GM23248 (cell line): Measurements from ENCODE around the gene GGACT. TPM values are rescaled to one million over a fixed set of nuclear protein-coding genes. Genes with fewer than 3 reads are reported as not detected.
"Not testable (repeated sequence)": the region's sequence is repeated elsewhere in the genome, so short reads cannot be mapped to it uniquely, and the experiment has no call there.

Experiments
- DNase-seq: peaks from one replicate; pipeline ENCODE4 v3.0.0-alpha.2; 2015
- H2AFZ ChIP-seq: fragments of 200-600 bp; sonication (generic); 2 replicates; pipeline ENCODE4 v1.6.1; 2016; ENCODE audit warnings: antibody characterized with exemption
- H3F3A ChIP-seq: fragments of 200-600 bp; sonication (generic); 2 replicates; pipeline ENCODE4 v1.6.1; 2016; ENCODE audit warnings: mild to moderate bottlenecking, antibody characterized with exemption, mixed run types; ENCODE audit not compliant: insufficient read depth
- H3K27ac ChIP-seq: fragments of 200-600 bp; sonication (generic); 2 replicates; pipeline ENCODE4 v1.5.1; 2016; ENCODE audit warnings: mild to moderate bottlenecking
- H3K27me3 ChIP-seq: fragments of 200-600 bp; sonication (generic); replicated peaks from 2 replicates; pipeline ENCODE4 v1.6.1; 2016; ENCODE audit warnings: mild to moderate bottlenecking; ENCODE audit not compliant: insufficient read depth
- H3K36me3 ChIP-seq: fragments of 200-600 bp; sonication (generic); 2 replicates; pipeline ENCODE4 v1.6.1; 2016; ENCODE audit warnings: low read depth, mild to moderate bottlenecking
- H3K4me1 ChIP-seq: fragments of 200-600 bp; sonication (generic); 2 replicates; pipeline ENCODE4 v1.6.1; 2016; ENCODE audit warnings: mild to moderate bottlenecking; ENCODE audit not compliant: insufficient read depth
- H3K4me2 ChIP-seq: fragments of 200-600 bp; sonication (generic); one replicate; pipeline ENCODE4 v1.6.1; 2016; ENCODE audit warnings: mild to moderate bottlenecking; ENCODE audit not compliant: unreplicated experiment
- H3K4me3 ChIP-seq: fragments of 200-600 bp; sonication (generic); 2 replicates; pipeline ENCODE4 v1.5.1; 2016; ENCODE audit warnings: mild to moderate bottlenecking
- H3K79me2 ChIP-seq: fragments of 200-600 bp; sonication (generic); 2 replicates; pipeline ENCODE4 v1.6.1; 2016; ENCODE audit warnings: mild to moderate bottlenecking; ENCODE audit not compliant: insufficient read depth
- H3K9ac ChIP-seq: fragments of 200-600 bp; sonication (generic); 2 replicates; pipeline ENCODE4 v1.6.1; 2016; ENCODE audit warnings: mild to moderate bottlenecking
- H3K9me2 ChIP-seq: fragments of 200-600 bp; sonication (generic); 2 replicates; pipeline ENCODE4 v1.6.1; 2016; ENCODE audit warnings: mixed run types, mild to moderate bottlenecking, moderate library complexity; ENCODE audit not compliant: insufficient read depth
- H3K9me3 ChIP-seq: fragments of 200-600 bp; sonication (generic); one replicate; pipeline ENCODE4 v1.6.1; 2017; ENCODE audit warnings: low read depth
- H4K20me1 ChIP-seq: fragments of 200-600 bp; sonication (generic); 2 replicates; pipeline ENCODE4 v1.6.0; 2016; ENCODE audit not compliant: insufficient read depth
- EZH2 ChIP-seq: fragments of 200-600 bp; sonication (generic); IDR thresholded peaks from 2 replicates; pipeline ENCODE4 v1.6.1; 2018; ENCODE audit warnings: antibody characterized with exemption, mild to moderate bottlenecking; ENCODE audit not compliant: insufficient read depth, poor library complexity, severe bottlenecking
- EZH2phosphoT487 ChIP-seq: fragments of 200-600 bp; sonication (generic); IDR thresholded peaks from 2 replicates; pipeline ENCODE4 v1.6.1; 2018; ENCODE audit warnings: antibody characterized with exemption, moderate library complexity, mild to moderate bottlenecking, low read depth; ENCODE audit not compliant: insufficient read depth
- WGBS, 2 experiments: methylation state at CpG; one replicate each; pipeline ENCODE4 v1.1.6; 2015 to 2017; ENCODE audit warnings: low lambda C conversion rate in 2 of 2, low coverage in 1 of 2; ENCODE audit errors: missing lambda C conversion rate in 2 of 2; 5-methylcytosine and 5-hydroxymethylcytosine counted together
- in situ Hi-C: fragments of 300-500 bp; cut with MboI; formaldehyde crosslinking; loops from 2 replicates; pipeline ENCODE4 v1.15.0; 2020
- polyA plus RNA-seq: library from polyadenylated mRNA; unstranded; fragments of >200 nt; fragmentation: Nextera tagmentation; extraction: Ambion mirVana; gene quantifications from 2 replicates; pipeline ENCODE4 v1.2.1, GENCODE V29; 2016
- total RNA-seq: library from RNA; depleted of rRNA; stranded (reverse); fragments of >200 nt; shearing (Covaris generic); gene quantifications from 2 replicates; pipeline ENCODE4 v1.2.3, GENCODE V29; 2014

Gene GGACT
- total and polyA plus RNA-seq, 2 experiments from 2014 or later = 1.6 to 5.7 TPM

- Histone ChIP-seq H2AFZ (peak overlapping the region; percentile 88), H4K20me1 (no peaks in the 10 kb centered on the region), H3K36me3 (no peaks in the 10 kb centered on the region), H3K9ac (no peak overlapping the region), H3K4me3 (peak overlapping the region; percentile 73; the same call in 1 of the 2 replicates), H3K27me3 (no peaks in the 10 kb centered on the region), H3K27ac (no peak overlapping the region), H3K4me2 (peak overlapping the region; percentile 87), H3K79me2 (no peaks in the 10 kb centered on the region), H3K9me3 (no peaks in the 10 kb centered on the region), H3K4me1 (0 out of 2 replicates have a peak, but pooled peaks cover 4% of the 10 kb centered on the region), H3K9me2 (no peaks in the 10 kb centered on the region), H3F3A (no peaks in the 10 kb centered on the region)
- in situ Hi-C loops = loop anchor here (10.0 kb wide), 1 partner anchor 536 kb away; no protein-coding TSS in a partner anchor
- TF ChIP-seq EZH2phosphoT487 (no peak), EZH2 (no peak)
- WGBS, 2 experiments = 45 to 48% methylated on average over 6 of the region's 6 CpGs
- peak; percentile 28 for DNase-seq
These were observed 663 bp upstream of the GGACT start for GRCh38 chr13:100589178-100589725.

GRCh38 chr13:100584896-100585295 is 3.7 kb downstream of the GGACT start:
- no peaks in the 10 kb centered on the region for H3K36me3 ChIP-seq
- no peak overlapping the region for H3K27ac ChIP-seq
- H3K9ac ChIP-seq = no peak overlapping the region
- H2AFZ ChIP-seq = no peak overlapping the region
- H3K4me3 ChIP-seq = no peak overlapping the region
- TF ChIP-seq EZH2 (no peak), EZH2phosphoT487 (no peak)
- no peaks in the 10 kb centered on the region for H3K9me2 ChIP-seq
- no peak overlapping the region for H3K4me2 ChIP-seq
- H3K4me1 ChIP-seq = 0 out of 2 replicates have a peak, but pooled peaks cover 4% of the 10 kb centered on the region
- DNase-seq = no peak
- H4K20me1 ChIP-seq = no peaks in the 10 kb centered on the region
- in situ Hi-C loops = loop anchor here (10.0 kb wide), 1 partner anchor 540 kb away; no protein-coding TSS in a partner anchor
- H3F3A ChIP-seq = no peaks in the 10 kb centered on the region
- 53 to 58% methylated on average over 5 of the region's 5 CpGs for WGBS, 2 experiments
- no peaks in the 10 kb centered on the region for H3K9me3 ChIP-seq
- no peaks in the 10 kb centered on the region for H3K79me2 ChIP-seq
- no peaks in the 10 kb centered on the region for H3K27me3 ChIP-seq

- Histone ChIP-seq H3K79me2 (no peaks in the 10 kb centered on the region), H3K4me1 (no peaks in the 10 kb centered on the region), H3F3A (no peaks in the 10 kb centered on the region), H3K4me3 (no peak overlapping the region), H3K36me3 (no peaks in the 10 kb centered on the region), H3K9me2 (no peaks in the 10 kb centered on the region), H3K27ac (no peak overlapping the region), H3K9me3 (no peaks in the 10 kb centered on the region), H3K9ac (no peak overlapping the region), H2AFZ (no peak overlapping the region), H3K27me3 (no peaks in the 10 kb centered on the region), H3K4me2 (no peak overlapping the region), H4K20me1 (no peaks in the 10 kb centered on the region)
- 66 to 78% methylated on average over 2 of the region's 2 CpGs for WGBS, 2 experiments
- no peak for TF ChIP-seq EZH2phosphoT487
- TF ChIP-seq EZH2 = no peak
- DNase-seq = no peak
- in situ Hi-C loops = loop anchor here (10.0 kb wide), 1 partner anchor 543 kb away; no protein-coding TSS in a partner anchor
These were observed 7.1 kb downstream of the GGACT start for GRCh38 chr13:100581504-100581903.

- H2AFZ ChIP-seq = no peak overlapping the region
- H3K27ac ChIP-seq = no peak overlapping the region
- H3K79me2 ChIP-seq = no peaks in the 10 kb centered on the region
- H3K4me3 ChIP-seq = no peak overlapping the region
- H3K4me1 ChIP-seq = no peaks in the 10 kb centered on the region
- DNase-seq = no peak
- H3K27me3 ChIP-seq = no peaks in the 10 kb centered on the region
- H3F3A ChIP-seq = no peaks in the 10 kb centered on the region
- no peaks in the 10 kb centered on the region for H4K20me1 ChIP-seq
- WGBS, 2 experiments = 83 to 84% methylated on average over 4 of the region's 4 CpGs
- no peak overlapping the region for H3K4me2 ChIP-seq
- TF ChIP-seq EZH2phosphoT487 (no peak), EZH2 (no peak)
- H3K9me2 ChIP-seq = no peaks in the 10 kb centered on the region
- no peaks in the 10 kb centered on the region for H3K9me3 ChIP-seq
- in situ Hi-C loops = loop anchor here (10.0 kb wide), 1 partner anchor 544 kb away; no protein-coding TSS in a partner anchor
- H3K36me3 ChIP-seq = no peaks in the 10 kb centered on the region
- H3K9ac ChIP-seq = no peak overlapping the region
These were observed 7.6 kb downstream of the GGACT start for GRCh38 chr13:100581030-100581429.

- Histone ChIP-seq H3K79me2 (no peaks in the 10 kb centered on the region), H4K20me1 (no peaks in the 10 kb centered on the region), H3K4me3 (no peak overlapping the region), H3K4me2 (no peak overlapping the region), H3K27ac (no peak overlapping the region), H3K9me2 (no peaks in the 10 kb centered on the region), H2AFZ (no peak overlapping the region), H3K4me1 (no peaks in the 10 kb centered on the region), H3F3A (no peaks in the 10 kb centered on the region), H3K9me3 (no peaks in the 10 kb centered on the region), H3K27me3 (no peaks in the 10 kb centered on the region), H3K36me3 (no peaks in the 10 kb centered on the region), H3K9ac (no peak overlapping the region)
- TF ChIP-seq EZH2phosphoT487 (no peak), EZH2 (no peak)
- WGBS, 2 experiments = 35 to 41% methylated on average over 12 of the region's 12 CpGs
- DNase-seq = no peak
- in situ Hi-C loops = loop anchor here (10.0 kb wide), 1 partner anchor 545 kb away; no protein-coding TSS in a partner anchor
These were observed 8.5 kb downstream of the GGACT start for GRCh38 chr13:100580045-100580444.

- H3K4me3 ChIP-seq, H3K9ac ChIP-seq, H2AFZ ChIP-seq, H3K4me2 ChIP-seq, H3K9me3 ChIP-seq, DNase-seq, H3K4me1 ChIP-seq, H3K79me2 ChIP-seq, H4K20me1 ChIP-seq, in situ Hi-C loops, H3K36me3 ChIP-seq, H3F3A ChIP-seq, H3K27ac ChIP-seq, H3K27me3 ChIP-seq, H3K9me2 ChIP-seq: not testable (repeated sequence)
- WGBS, 2 experiments = 81 to 83% methylated on average over 4 of the region's 4 CpGs
These were observed 11.3 kb downstream of the GGACT start for GRCh38 chr13:100577239-100577638.
